GM23248 (cell line): ENCODE measurements around the gene ADAT2.

Source experiments
- EZH2 ChIP-seq: fragments of 200-600 bp; sonication (generic); IDR thresholded peaks from 2 replicates; pipeline ENCODE4 v1.6.1; 2018; ENCODE audit warnings: antibody characterized with exemption, mild to moderate bottlenecking; ENCODE audit not compliant: insufficient read depth, poor library complexity, severe bottlenecking
- EZH2phosphoT487 ChIP-seq: fragments of 200-600 bp; sonication (generic); IDR thresholded peaks from 2 replicates; pipeline ENCODE4 v1.6.1; 2018; ENCODE audit warnings: antibody characterized with exemption, moderate library complexity, mild to moderate bottlenecking, low read depth; ENCODE audit not compliant: insufficient read depth

GRCh38 chr6:143486752-143487151 lies 36.3 kb upstream of the ADAT2 start:
- TF ChIP-seq EZH2phosphoT487: no peak
- no peak for TF ChIP-seq EZH2
